ENCODE measurements around the gene LRRC74B.

LRRC74B gene

GRCh38 chr22:21012446-21013407 is 33.0 kb upstream of the LRRC74B start:
- DNase-seq (ENCODE audit: low read depth), result no peak
- TF ChIP-seq MYC (IDR thresholded peaks at IDR 0.05; ENCODE audit: low read depth, low read length) (no peak), POLR2A (IDR thresholded peaks at IDR 0.05; ENCODE audit: extremely low read depth, insufficient read length) (no peak)
- TF ChIP-seq, protein P1, sequence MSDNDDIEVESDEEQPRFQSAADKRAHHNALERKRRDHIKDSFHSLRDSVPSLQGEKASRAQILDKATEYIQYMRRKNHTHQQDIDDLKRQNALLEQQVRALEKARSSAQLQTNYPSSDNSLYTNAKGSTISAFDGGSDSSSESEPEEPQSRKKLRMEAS (IDR thresholded peaks at IDR 0.05; ENCODE audit: low read depth, low read length), result no peak
- TF ChIP-seq, protein P2, sequence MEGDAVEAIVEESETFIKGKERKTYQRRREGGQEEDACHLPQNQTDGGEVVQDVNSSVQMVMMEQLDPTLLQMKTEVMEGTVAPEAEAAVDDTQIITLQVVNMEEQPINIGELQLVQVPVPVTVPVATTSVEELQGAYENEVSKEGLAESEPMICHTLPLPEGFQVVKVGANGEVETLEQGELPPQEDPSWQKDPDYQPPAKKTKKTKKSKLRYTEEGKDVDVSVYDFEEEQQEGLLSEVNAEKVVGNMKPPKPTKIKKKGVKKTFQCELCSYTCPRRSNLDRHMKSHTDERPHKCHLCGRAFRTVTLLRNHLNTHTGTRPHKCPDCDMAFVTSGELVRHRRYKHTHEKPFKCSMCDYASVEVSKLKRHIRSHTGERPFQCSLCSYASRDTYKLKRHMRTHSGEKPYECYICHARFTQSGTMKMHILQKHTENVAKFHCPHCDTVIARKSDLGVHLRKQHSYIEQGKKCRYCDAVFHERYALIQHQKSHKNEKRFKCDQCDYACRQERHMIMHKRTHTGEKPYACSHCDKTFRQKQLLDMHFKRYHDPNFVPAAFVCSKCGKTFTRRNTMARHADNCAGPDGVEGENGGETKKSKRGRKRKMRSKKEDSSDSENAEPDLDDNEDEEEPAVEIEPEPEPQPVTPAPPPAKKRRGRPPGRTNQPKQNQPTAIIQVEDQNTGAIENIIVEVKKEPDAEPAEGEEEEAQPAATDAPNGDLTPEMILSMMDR (IDR thresholded peaks at IDR 0.05; ENCODE audit: low read depth, low read length), result no peak
- H3K4me3 ChIP-seq (ENCODE audit: low read depth, low read length), result no peak overlapping the region

DNA sequence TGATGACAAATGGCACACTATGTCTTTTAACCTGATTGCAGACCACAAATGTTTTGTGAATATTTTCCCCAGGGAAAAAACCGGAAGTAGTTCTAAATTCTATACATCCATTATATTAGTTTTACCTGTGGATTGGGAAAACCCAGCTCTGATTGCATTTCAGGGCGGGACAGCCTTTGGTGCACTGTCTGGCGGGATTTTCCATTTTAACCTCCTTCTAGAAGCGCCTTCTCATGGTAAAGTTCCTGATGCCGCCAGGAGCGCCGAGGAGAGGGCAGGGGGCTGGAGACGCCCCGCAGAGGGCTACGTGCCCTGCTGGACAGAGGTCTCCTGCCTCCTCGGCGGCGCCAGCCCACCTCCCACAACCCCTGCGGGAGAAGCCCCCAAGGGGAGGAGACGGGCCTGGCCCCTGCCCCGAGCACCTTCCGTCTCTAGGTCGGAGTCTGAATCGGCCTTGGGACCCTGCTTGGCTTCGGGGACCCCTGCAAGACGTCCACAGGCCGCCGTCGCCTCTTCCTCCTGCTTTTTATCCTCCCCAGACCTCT is 32.0 kb upstream of the LRRC74B start:
- H3K4me3 ChIP-seq (ENCODE audit: low read depth, low read length), result peak overlapping the region; percentile 38
- DNase-seq (ENCODE audit: low read depth), result no peak
- TF ChIP-seq POLR2A (IDR thresholded peaks at IDR 0.05; ENCODE audit: extremely low read depth, insufficient read length) (no peak), MYC (IDR thresholded peaks at IDR 0.05; ENCODE audit: low read depth, low read length) (no peak)
- TF ChIP-seq, protein P2 (IDR thresholded peaks at IDR 0.05; ENCODE audit: low read depth, low read length), result no peak
- TF ChIP-seq, protein P1 (IDR thresholded peaks at IDR 0.05; ENCODE audit: low read depth, low read length), result no peak

- TF ChIP-seq, protein P1 (IDR thresholded peaks at IDR 0.05; ENCODE audit: low read depth, low read length), result no peak
- no peak for TF ChIP-seq MYC (IDR thresholded peaks at IDR 0.05; ENCODE audit: low read depth, low read length)
- TF ChIP-seq POLR2A (IDR thresholded peaks at IDR 0.05; ENCODE audit: extremely low read depth, insufficient read length), result no peak
- DNase-seq (ENCODE audit: low read depth), result peak; percentile 95
- H3K4me3 ChIP-seq (ENCODE audit: low read depth, low read length), result peak overlapping the region; percentile 38
Observed at GRCh38 chr22:21014202-21014725, 31.5 kb upstream of the LRRC74B start.

DNA sequence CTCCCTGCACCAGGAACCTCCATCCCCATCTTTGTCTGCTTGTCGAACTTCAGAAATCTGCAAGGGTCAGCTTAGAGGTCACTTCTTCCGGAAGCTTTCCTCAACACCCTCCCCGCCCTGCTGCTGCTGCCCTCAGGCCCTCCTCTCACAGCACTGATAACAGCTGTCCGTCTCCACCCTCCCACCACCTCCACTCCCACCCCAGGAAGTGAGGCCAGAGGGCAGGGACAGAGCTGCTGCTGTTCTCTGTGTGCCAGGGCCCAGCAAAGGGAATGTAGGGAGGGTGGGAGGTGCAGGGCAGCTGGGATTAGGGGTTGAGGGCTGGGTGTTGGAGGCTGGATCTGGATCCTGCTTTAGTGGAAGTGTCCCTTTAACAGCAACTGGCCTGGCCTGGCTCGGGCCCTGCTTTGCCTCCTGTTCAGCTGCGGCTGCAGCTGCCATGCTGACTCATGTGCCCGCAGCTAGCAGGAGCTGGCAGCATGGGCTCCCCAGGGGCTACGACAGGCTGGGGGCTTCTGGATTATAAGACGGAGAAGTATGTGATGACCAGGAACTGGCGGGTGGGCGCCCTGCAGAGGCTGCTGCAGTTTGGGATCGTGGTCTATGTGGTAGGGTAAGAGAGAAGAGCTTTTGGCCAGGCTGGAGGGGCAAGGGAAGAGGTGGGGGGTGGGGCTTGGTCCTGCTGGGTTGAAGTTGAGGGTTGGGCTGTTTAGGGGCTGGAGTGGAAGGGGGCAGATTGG is 30.9 kb upstream of the LRRC74B start, which contains the start of gene P2RX6:
Gene P2RX6 (plus strand): TSS at position 440 of the 740 bp plus-strand sequence. CDS start 10 bp downstream, at position 450.
- TF ChIP-seq, protein P1 (IDR thresholded peaks at IDR 0.05; ENCODE audit: low read depth, low read length), result no peak
- no peak for TF ChIP-seq MYC (IDR thresholded peaks at IDR 0.05; ENCODE audit: low read depth, low read length)
- TF ChIP-seq POLR2A (IDR thresholded peaks at IDR 0.05; ENCODE audit: extremely low read depth, insufficient read length), result no peak
- TF ChIP-seq, protein P2 (IDR thresholded peaks at IDR 0.05; ENCODE audit: low read depth, low read length), result no peak
- peak within 1 kb of the TSS; percentile 40 for H3K4me3 ChIP-seq (ENCODE audit: low read depth, low read length)
- DNase-seq (ENCODE audit: low read depth), result peak; percentile 82

GRCh38 chr22:21015466-21016006 is 30.2 kb upstream of the LRRC74B start:
- TF ChIP-seq, protein P2 (IDR thresholded peaks at IDR 0.05; ENCODE audit: low read depth, low read length), result no peak
- TF ChIP-seq, protein P1 (IDR thresholded peaks at IDR 0.05; ENCODE audit: low read depth, low read length), result no peak
- TF ChIP-seq POLR2A (IDR thresholded peaks at IDR 0.05; ENCODE audit: extremely low read depth, insufficient read length) (no peak), MYC (IDR thresholded peaks at IDR 0.05; ENCODE audit: low read depth, low read length) (no peak)
- peak; percentile 29 for DNase-seq (ENCODE audit: low read depth)
- peak overlapping the region; percentile 40 for H3K4me3 ChIP-seq (ENCODE audit: low read depth, low read length)
